HFFc6 (cell line): ENCODE data around the gene ROM1. TPM values are rescaled to one million over a fixed set of nuclear protein-coding genes. Genes with fewer than 3 reads are reported as not detected.

Experiments used
- DNase-seq: peaks from one replicate; pipeline ENCODE4 v3.0.0-alpha.2; 2018
- H3K27ac Mint-ChIP-seq: 2 replicates; pipeline ENCODE4 v1.8.0; 2020; ENCODE audit warnings: mild to moderate bottlenecking, mixed read lengths
- H3K27me3 Mint-ChIP-seq: 2 replicates; pipeline ENCODE4 v1.8.0; 2021; ENCODE audit warnings: mild to moderate bottlenecking, moderate library complexity, mixed read lengths; ENCODE audit not compliant: insufficient read depth
- H3K36me3 Mint-ChIP-seq: 2 replicates; pipeline ENCODE4 v1.8.0; 2021; ENCODE audit warnings: low read depth, mixed read lengths
- H3K4me1 Mint-ChIP-seq: 2 replicates; pipeline ENCODE4 v1.8.0; 2020; ENCODE audit warnings: low read depth, mixed read lengths
- H3K4me3 Mint-ChIP-seq: 2 replicates; pipeline ENCODE4 v1.8.0; 2020; ENCODE audit warnings: mild to moderate bottlenecking, moderate library complexity, mixed read lengths
- H3K9me3 Mint-ChIP-seq: 2 replicates; pipeline ENCODE4 v1.8.0; 2020; ENCODE audit warnings: mild to moderate bottlenecking, mixed read lengths
- CTCF ChIP-seq: fragments of 200-600 bp; sonication (generic); IDR thresholded peaks from 2 replicates; pipeline ENCODE4 v1.5.0; 2021; ENCODE audit warnings: antibody characterized with exemption, mild to moderate bottlenecking
- total RNA-seq, 6 experiments: library from RNA; stranded (reverse); fragmentation: NEBNext Ultra II Directional; extraction: Animal tissue kit (Norgen Biotek cat#: 25700); gene quantifications; 2 replicates in 1 of 6; 3 replicates in 5 of 6; pipeline ENCODE4 v1.2.3, GENCODE V29; 2021

ROM1 gene
- total RNA-seq, 6 experiments from 2014 or later, result 2.3 to 4.8 (median 3.2) TPM

- Mint-ChIP-seq H3K4me3 (peak overlapping the region; percentile 98), H3K27ac (peak overlapping the region; percentile 96), H3K36me3 (peaks cover 47% of the 10 kb centered on the region), H3K9me3 (no peaks in the 10 kb centered on the region), H3K27me3 (peaks cover 4% of the 10 kb centered on the region), H3K4me1 (peaks cover 65% of the 10 kb centered on the region)
- no peak for DNase-seq
- no peak for TF ChIP-seq CTCF
Observed at GRCh38 chr11:62572431-62572830, 40.6 kb upstream of the ROM1 start.

DNA sequence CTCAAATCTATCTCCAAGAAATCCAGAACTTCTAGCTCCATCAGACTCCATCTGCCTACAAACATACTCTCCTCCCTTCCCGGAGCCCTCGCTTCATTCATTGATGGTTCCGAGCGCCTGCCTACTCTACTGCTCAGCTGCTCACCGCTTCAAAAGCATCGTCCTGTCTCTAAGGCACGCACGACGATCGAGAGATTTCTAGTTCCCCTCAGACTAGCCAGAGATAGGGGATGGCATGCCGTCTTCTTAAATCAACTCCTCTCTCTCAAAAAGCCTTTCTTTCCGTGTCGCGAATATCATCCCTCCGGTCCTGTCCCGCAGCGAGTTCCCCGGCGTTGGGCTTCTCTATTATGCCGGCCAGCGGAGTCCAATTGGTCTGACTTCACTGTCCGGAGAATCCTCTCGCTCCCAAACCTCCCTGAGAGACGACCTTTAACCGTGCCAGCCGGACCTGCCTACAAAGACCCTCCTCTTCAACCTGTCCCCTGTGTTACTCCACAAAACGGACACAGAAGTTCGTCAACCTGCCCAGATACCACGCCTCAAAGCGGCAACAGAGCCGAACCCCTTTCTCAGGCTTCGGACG lies 40.0 kb upstream of the ROM1 start:
- TF ChIP-seq CTCF, result no peak
- Mint-ChIP-seq H3K36me3 (peaks cover 49% of the 10 kb centered on the region), H3K27ac (peak overlapping the region; percentile 96), H3K9me3 (no peaks in the 10 kb centered on the region), H3K4me1 (peaks cover 64% of the 10 kb centered on the region), H3K27me3 (peaks cover 4% of the 10 kb centered on the region), H3K4me3 (peak overlapping the region; percentile 98)
- no peak for DNase-seq

- DNase-seq, result peak; percentile 100
- Mint-ChIP-seq H3K4me3 (peak within 1 kb of the TSS; percentile 98), H3K9me3 (no peaks in the 10 kb centered on the region), H3K27me3 (peaks cover 4% of the 10 kb centered on the region), H3K36me3 (peaks cover 51% of the 10 kb centered on the region), H3K27ac (peak within 1 kb of the TSS; percentile 96), H3K4me1 (peaks cover 64% of the 10 kb centered on the region)
- TF ChIP-seq CTCF, result no peak
Observed at GRCh38 chr11:62573592-62574362, 39.3 kb upstream of the ROM1 start, which contains the start of gene EEF1G. Gene EEF1G, minus strand, starts transcription at chr11:62573891. Its CDS starts 49 bp downstream, at chr11:62573842.

GRCh38 chr11:62574363-62575071 lies 38.5 kb upstream of the ROM1 start:
- DNase-seq, result no peak
- H3K4me3 Mint-ChIP-seq, result peak overlapping the region; percentile 98
- H3K27ac Mint-ChIP-seq, result peak overlapping the region; percentile 96
- H3K36me3 Mint-ChIP-seq, result peaks cover 51% of the 10 kb centered on the region
- no peak for TF ChIP-seq CTCF
- H3K4me1 Mint-ChIP-seq, result peaks cover 62% of the 10 kb centered on the region
- H3K27me3 Mint-ChIP-seq, result peaks cover 4% of the 10 kb centered on the region
- no peaks in the 10 kb centered on the region for H3K9me3 Mint-ChIP-seq

DNA sequence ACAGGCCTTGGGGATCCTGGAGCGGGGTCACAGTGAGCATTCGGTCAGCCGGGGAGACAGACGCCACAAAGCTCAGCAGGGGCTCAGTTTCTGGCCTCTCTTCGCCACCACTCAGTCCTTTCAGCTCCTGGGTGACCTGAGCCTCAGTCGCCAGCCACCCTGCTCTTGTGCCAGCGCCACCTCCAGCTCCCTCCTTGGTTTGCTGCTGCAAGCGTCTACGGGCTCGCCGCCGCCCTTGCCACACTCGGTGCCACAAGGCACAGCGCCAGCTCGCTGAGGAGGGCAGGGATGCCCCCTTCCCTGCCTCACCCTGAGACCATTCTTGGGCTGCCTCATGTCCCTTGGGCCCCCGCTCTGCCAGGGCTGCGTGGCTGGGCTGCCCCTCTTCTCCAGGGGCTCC lies 37.9 kb upstream of the ROM1 start:
- TF ChIP-seq CTCF, result no peak
- peak overlapping the region; percentile 96 for H3K27ac Mint-ChIP-seq
- no peaks in the 10 kb centered on the region for H3K9me3 Mint-ChIP-seq
- H3K4me3 Mint-ChIP-seq, result peak overlapping the region; percentile 98
- no peak for DNase-seq
- H3K36me3 Mint-ChIP-seq, result peaks cover 49% of the 10 kb centered on the region
- peaks cover 56% of the 10 kb centered on the region for H3K4me1 Mint-ChIP-seq
- peaks cover 4% of the 10 kb centered on the region for H3K27me3 Mint-ChIP-seq
